Glutamatergic neuron (in vitro differentiated cells): Measurements from ENCODE around the gene RETREG1. TPM values are rescaled to one million over a fixed set of nuclear protein-coding genes. Genes with fewer than 3 reads are reported as not detected.

Experiments
- DNase-seq: peaks from one replicate; pipeline ENCODE4 v3.0.0; 2022
- H3K27ac Mint-ChIP-seq: one replicate; pipeline ENCODE4 v1.8.0; 2020; ENCODE audit warnings: mild to moderate bottlenecking, mixed read lengths, inconsistent platforms; ENCODE audit not compliant: unreplicated experiment
- H3K27me3 Mint-ChIP-seq: one replicate; pipeline ENCODE4 v1.8.0; 2020; ENCODE audit warnings: mild to moderate bottlenecking, moderate library complexity, mixed read lengths, inconsistent platforms; ENCODE audit not compliant: unreplicated experiment
- H3K36me3 Mint-ChIP-seq: one replicate; pipeline ENCODE4 v1.8.0; 2020; ENCODE audit warnings: mild to moderate bottlenecking, mixed read lengths, inconsistent platforms; ENCODE audit not compliant: unreplicated experiment
- H3K4me1 Mint-ChIP-seq: one replicate; pipeline ENCODE4 v1.8.0; 2020; ENCODE audit warnings: mild to moderate bottlenecking, low read depth, mixed read lengths, inconsistent platforms; ENCODE audit not compliant: unreplicated experiment
- H3K4me3 Mint-ChIP-seq: one replicate; pipeline ENCODE4 v1.8.0; 2020; ENCODE audit warnings: mild to moderate bottlenecking, mixed read lengths, inconsistent platforms; ENCODE audit not compliant: unreplicated experiment
- H3K9me3 Mint-ChIP-seq: one replicate; pipeline ENCODE4 v1.8.0; 2020; ENCODE audit warnings: mild to moderate bottlenecking, moderate library complexity, mixed read lengths, inconsistent platforms; ENCODE audit not compliant: unreplicated experiment
- total RNA-seq: library from RNA; stranded (reverse); fragmentation: NEBNext Ultra II Directional; extraction: Animal tissue kit (Norgen Biotek cat#: 25700); gene quantifications from one replicate; pipeline ENCODE4 v1.2.1, GENCODE V29; 2021; ENCODE audit not compliant: unreplicated experiment
- TF ChIP-seq, protein P1 (sequence below): fragments of 200-600 bp; sonication (generic); IDR thresholded peaks from one replicate; pipeline ENCODE4 v1.5.0; 2021; ENCODE audit not compliant: partially characterized antibody, unreplicated experiment

RETREG1 gene
- total RNA-seq, 1 donor from 2014 or later, result 6.3 TPM

DNA sequence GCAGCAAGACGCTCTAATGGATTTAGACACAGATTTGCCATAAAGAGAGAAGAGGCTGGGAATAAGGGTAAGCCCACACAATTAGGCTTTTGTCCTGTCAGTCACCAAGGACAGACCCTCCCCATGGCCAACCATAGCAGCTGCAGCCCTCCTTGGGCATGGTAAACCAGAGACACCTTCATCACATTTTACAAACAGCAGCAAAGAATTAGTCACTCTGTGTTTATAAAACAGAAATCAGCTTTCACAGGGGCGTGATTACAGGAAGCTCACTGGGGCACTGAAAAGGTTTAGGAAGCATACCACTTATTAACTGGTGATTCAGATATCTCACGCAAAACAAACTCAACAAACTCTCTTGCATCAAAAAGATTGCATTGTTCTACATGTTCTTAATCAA is 113.9 kb downstream of the RETREG1 start:
- H3K36me3 Mint-ChIP-seq, result no peaks in the 10 kb centered on the region
- H3K4me1 Mint-ChIP-seq, result no peaks in the 10 kb centered on the region
- DNase-seq, result no peak
- no peak overlapping the region for H3K27ac Mint-ChIP-seq
- H3K4me3 Mint-ChIP-seq, result no peak overlapping the region
- H3K27me3 Mint-ChIP-seq, result no peaks in the 10 kb centered on the region
- H3K9me3 Mint-ChIP-seq, result peaks cover 4% of the 10 kb centered on the region
- TF ChIP-seq, protein P1, sequence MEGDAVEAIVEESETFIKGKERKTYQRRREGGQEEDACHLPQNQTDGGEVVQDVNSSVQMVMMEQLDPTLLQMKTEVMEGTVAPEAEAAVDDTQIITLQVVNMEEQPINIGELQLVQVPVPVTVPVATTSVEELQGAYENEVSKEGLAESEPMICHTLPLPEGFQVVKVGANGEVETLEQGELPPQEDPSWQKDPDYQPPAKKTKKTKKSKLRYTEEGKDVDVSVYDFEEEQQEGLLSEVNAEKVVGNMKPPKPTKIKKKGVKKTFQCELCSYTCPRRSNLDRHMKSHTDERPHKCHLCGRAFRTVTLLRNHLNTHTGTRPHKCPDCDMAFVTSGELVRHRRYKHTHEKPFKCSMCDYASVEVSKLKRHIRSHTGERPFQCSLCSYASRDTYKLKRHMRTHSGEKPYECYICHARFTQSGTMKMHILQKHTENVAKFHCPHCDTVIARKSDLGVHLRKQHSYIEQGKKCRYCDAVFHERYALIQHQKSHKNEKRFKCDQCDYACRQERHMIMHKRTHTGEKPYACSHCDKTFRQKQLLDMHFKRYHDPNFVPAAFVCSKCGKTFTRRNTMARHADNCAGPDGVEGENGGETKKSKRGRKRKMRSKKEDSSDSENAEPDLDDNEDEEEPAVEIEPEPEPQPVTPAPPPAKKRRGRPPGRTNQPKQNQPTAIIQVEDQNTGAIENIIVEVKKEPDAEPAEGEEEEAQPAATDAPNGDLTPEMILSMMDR, result no peak

DNA sequence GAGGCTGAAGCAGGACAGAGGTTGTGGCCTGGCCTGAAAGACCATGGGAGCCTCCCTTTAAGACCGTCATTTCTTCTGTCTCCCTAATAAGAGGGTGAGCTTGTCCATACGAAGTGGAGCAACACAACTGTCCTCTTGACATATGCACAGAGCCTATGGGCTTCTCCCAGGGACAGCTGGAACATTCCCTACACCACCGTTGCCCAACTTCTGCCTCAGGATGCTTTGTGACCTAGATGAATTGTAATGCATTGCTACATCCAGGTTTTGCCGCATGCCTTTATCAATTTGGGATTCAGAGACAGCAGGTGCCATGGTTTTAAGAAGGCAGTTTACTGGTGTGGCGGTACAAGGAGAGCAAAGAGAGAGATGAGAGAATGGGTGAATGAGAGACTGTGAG is 116.8 kb downstream of the RETREG1 start:
- Mint-ChIP-seq H3K4me3 (no peak overlapping the region), H3K4me1 (no peaks in the 10 kb centered on the region), H3K27ac (no peak overlapping the region), H3K36me3 (peaks cover under 1% of the 10 kb centered on the region), H3K9me3 (peaks cover 5% of the 10 kb centered on the region), H3K27me3 (no peaks in the 10 kb centered on the region)
- DNase-seq, result no peak
- TF ChIP-seq, protein P1, result no peak

DNA sequence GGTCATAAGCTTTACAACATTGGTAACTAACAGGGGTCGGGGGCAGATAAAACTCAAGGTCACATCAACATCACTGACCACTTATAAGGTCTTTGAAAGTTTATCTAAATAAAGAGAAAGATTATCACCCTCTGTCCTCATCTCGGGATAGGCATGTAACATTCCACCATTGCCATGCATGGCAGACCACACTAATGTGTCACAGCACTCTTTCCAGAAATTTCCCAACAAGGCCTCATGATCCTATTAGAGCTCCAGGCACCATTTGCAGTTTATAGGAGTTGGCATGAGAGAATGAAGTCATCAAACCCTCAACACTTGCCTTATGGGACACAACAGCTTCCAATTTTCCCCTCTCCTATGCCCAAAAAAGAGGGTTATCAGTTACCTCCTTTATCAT is 119.3 kb downstream of the RETREG1 start:
- no peak for DNase-seq
- Mint-ChIP-seq H3K27me3 (no peaks in the 10 kb centered on the region), H3K9me3 (peaks cover 8% of the 10 kb centered on the region), H3K27ac (no peak overlapping the region), H3K4me1 (no peaks in the 10 kb centered on the region), H3K36me3 (peaks cover 11% of the 10 kb centered on the region), H3K4me3 (no peak overlapping the region)
- TF ChIP-seq, protein P1, result no peak

DNA sequence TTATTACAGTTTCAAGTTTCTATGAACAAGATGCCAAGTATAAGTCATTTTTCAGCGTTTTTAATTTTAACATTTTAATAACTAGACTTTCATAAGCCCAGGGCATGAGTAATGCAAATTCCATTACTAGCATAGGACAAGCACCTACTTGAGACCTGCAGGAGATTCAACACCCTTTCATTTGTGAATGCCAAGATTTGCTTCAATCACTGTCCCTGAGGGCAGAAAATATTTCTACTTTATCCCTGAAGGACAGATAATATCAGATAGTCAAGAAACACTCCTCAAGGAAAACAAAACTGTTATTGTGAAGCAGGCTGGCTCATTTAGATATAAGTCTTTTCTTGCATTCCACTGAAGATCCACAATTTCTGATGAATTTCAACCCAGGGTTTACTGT is 123.5 kb downstream of the RETREG1 start:
- TF ChIP-seq, protein P1, result no peak
- no peaks in the 10 kb centered on the region for H3K27me3 Mint-ChIP-seq
- peaks cover 11% of the 10 kb centered on the region for H3K36me3 Mint-ChIP-seq
- H3K9me3 Mint-ChIP-seq, result peaks cover 4% of the 10 kb centered on the region
- H3K4me3 Mint-ChIP-seq, result no peak overlapping the region
- no peak for DNase-seq
- H3K27ac Mint-ChIP-seq, result no peak overlapping the region
- peaks cover 4% of the 10 kb centered on the region for H3K4me1 Mint-ChIP-seq

DNA sequence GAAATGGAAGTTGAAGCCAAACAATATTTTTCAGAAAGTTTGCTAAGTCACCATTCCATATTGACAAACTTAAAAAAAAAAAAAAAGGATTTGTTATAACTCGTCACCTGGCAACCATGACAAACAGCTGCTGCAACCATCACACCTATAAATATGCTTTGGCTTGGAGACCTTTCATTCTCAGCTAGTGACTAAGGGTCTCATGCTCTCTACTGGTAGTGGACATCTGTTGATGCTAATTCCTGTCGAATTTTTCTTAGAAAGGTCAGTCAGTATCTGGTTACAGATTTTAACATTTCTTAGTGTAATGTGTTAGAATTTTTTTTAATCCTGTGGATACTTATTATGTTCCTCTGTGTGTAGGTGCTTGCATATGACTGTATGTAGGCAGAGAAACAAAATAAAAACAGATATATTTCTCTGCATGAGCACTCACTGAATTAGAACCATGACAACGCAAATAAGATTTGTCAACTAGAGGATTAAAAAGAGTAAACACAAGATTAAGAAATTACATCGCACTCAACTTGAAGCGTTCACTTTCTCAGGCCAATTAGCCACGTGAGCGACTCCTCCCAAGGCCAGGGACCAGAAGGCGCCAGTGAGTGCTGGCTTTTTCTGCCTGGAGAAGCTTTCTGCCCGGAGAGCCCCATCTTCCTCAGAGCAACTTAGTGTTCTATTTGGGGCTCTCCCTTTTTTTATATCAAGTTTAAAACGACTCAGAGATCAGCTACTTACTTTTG is 124.2 kb downstream of the RETREG1 start:
- Mint-ChIP-seq H3K27ac (no peak overlapping the region), H3K27me3 (no peaks in the 10 kb centered on the region), H3K4me3 (no peak overlapping the region), H3K36me3 (peaks cover 11% of the 10 kb centered on the region), H3K9me3 (peaks cover 4% of the 10 kb centered on the region), H3K4me1 (peaks cover 4% of the 10 kb centered on the region)
- TF ChIP-seq, protein P1, result no peak
- no peak for DNase-seq
